HEK293 (cell line): ENCODE measurements around the gene BMPR2.

Experiments used
- CTCF ChIA-PET: fragments of 350-600 bp; formaldehyde crosslinking; extraction: SDS; loops from one replicate; lab custom pipeline; 2021; ENCODE audit warnings: antibody characterized with exemption; lab: Yijun Ruan, JAX
- POLR2A ChIA-PET: fragments of 300-600 bp; formaldehyde crosslinking; extraction: SDS; loops from one replicate; lab custom pipeline; 2020; ENCODE audit warnings: antibody characterized with exemption, inconsistent platforms; lab: Yijun Ruan, JAX
- H3K27ac ChIP-seq: fragments of 200-500 bp; sonication (Bioruptor generic); 2 replicates; pipeline ENCODE4 v1.5.1; 2014; ENCODE audit warnings: low read depth, low read length, control low read depth, inconsistent platforms; ENCODE audit errors: extremely low read depth
- H3K36me3 ChIP-seq, 2 experiments: fragments of 200-500 bp in 1 of 2; sonication (Bioruptor generic) in 1 of 2; 1 replicate in 1 of 2; 2 replicates in 1 of 2; pipeline ENCODE4 v1.5.1; 2014 to 2017; ENCODE audit warnings: inconsistent platforms in 2 of 2, low read length in 2 of 2; ENCODE audit not compliant: control insufficient read depth in 2 of 2, insufficient read depth in 1 of 2
- H3K4me1 ChIP-seq: fragments of 200-500 bp; sonication (Bioruptor generic); 2 replicates; pipeline ENCODE4 v1.5.1; 2014; ENCODE audit warnings: mild to moderate bottlenecking, low read length, inconsistent platforms; ENCODE audit not compliant: control insufficient read depth, insufficient read depth
- H3K4me3 ChIP-seq: 2 replicates; pipeline ENCODE4 v1.5.1; 2011; ENCODE audit warnings: low read depth, mild to moderate bottlenecking, control low read depth, low read length, moderate library complexity
- H3K9me3 ChIP-seq: fragments of 200-500 bp; sonication (Bioruptor generic); 2 replicates; pipeline ENCODE4 v1.5.1; 2014; ENCODE audit warnings: low read depth, low read length, inconsistent platforms; ENCODE audit not compliant: control insufficient read depth, insufficient read depth
- GLIS1 ChIP-seq: fragments of 450-650 bp; formaldehyde crosslinking; IDR thresholded peaks from 2 replicates; pipeline ENCODE4 v1.5.1; 2016; ENCODE audit warnings: missing biosample characterization, missing genetic modification characterization
- KLF16 ChIP-seq: fragments of 450-650 bp; formaldehyde crosslinking; IDR thresholded peaks from 2 replicates; pipeline ENCODE4 v1.5.1; 2017; ENCODE audit warnings: missing biosample characterization, missing genetic modification characterization
- OSR2 ChIP-seq: fragments of 450-650 bp; formaldehyde crosslinking; IDR thresholded peaks from 2 replicates; pipeline ENCODE4 v1.5.1; 2016; ENCODE audit warnings: missing biosample characterization, missing genetic modification characterization
- PRDM4 ChIP-seq: fragments of 450-650 bp; formaldehyde crosslinking; IDR thresholded peaks from 2 replicates; pipeline ENCODE4 v1.5.1; 2017; ENCODE audit warnings: missing biosample characterization, missing genetic modification characterization
- ZBTB17 ChIP-seq: fragments of 450-650 bp; formaldehyde crosslinking; IDR thresholded peaks from 2 replicates; pipeline ENCODE4 v1.5.1; 2016; ENCODE audit warnings: missing biosample characterization, missing genetic modification characterization
- ZEB2 ChIP-seq: fragments of 450-650 bp; formaldehyde crosslinking; IDR thresholded peaks from 2 replicates; pipeline ENCODE4 v1.5.1; 2016; ENCODE audit warnings: missing biosample characterization, missing genetic modification characterization
- ZFP3 ChIP-seq: fragments of 450-650 bp; formaldehyde crosslinking; IDR thresholded peaks from 2 replicates; pipeline ENCODE4 v1.5.1; 2016; ENCODE audit warnings: low read depth, missing biosample characterization, missing genetic modification characterization
- ZFP41 ChIP-seq: fragments of 450-650 bp; formaldehyde crosslinking; IDR thresholded peaks from 2 replicates; pipeline ENCODE4 v1.5.1; 2016; ENCODE audit warnings: missing biosample characterization, missing genetic modification characterization, borderline replicate concordance
- ZNF10 ChIP-seq: fragments of 450-650 bp; formaldehyde crosslinking; IDR thresholded peaks from 2 replicates; pipeline ENCODE4 v1.5.1; 2017; ENCODE audit warnings: missing biosample characterization, missing genetic modification characterization
- ZNF223 ChIP-seq: fragments of 450-650 bp; formaldehyde crosslinking; IDR thresholded peaks from 2 replicates; pipeline ENCODE4 v1.5.1; 2016; ENCODE audit warnings: missing biosample characterization, missing genetic modification characterization
- ZNF274 ChIP-seq, 2 experiments: fragments of 200-500 bp in 1 of 2; fragments of 450-650 bp in 1 of 2; sonication (Bioruptor generic) in 1 of 2; formaldehyde crosslinking in 1 of 2; IDR thresholded peaks; 2 replicates each; pipeline versions ENCODE4 v1.5.1 to v1.6.1; 2014 to 2016; ENCODE audit warnings: borderline replicate concordance in 1 of 2, inconsistent platforms in 1 of 2, low read length in 1 of 2, missing biosample characterization in 1 of 2, missing genetic modification characterization in 1 of 2
- ZNF37A ChIP-seq: fragments of 450-650 bp; IDR thresholded peaks from 2 replicates; pipeline ENCODE4 v1.5.1; 2018; ENCODE audit warnings: missing biosample characterization, missing genetic modification characterization
- ZNF510 ChIP-seq: fragments of 450-650 bp; formaldehyde crosslinking; IDR thresholded peaks from 2 replicates; pipeline ENCODE4 v1.5.1; 2018; ENCODE audit warnings: mild to moderate bottlenecking, missing genetic modification characterization, missing biosample characterization; ENCODE audit not compliant: insufficient replicate concordance
- ZNF621 ChIP-seq: fragments of 450-650 bp; formaldehyde crosslinking; IDR thresholded peaks from 2 replicates; pipeline ENCODE4 v1.5.1; 2017; ENCODE audit warnings: missing biosample characterization, missing genetic modification characterization
- ZNF692 ChIP-seq: fragments of 450-650 bp; formaldehyde crosslinking; IDR thresholded peaks from 2 replicates; pipeline ENCODE4 v1.5.1; 2016; ENCODE audit warnings: missing biosample characterization, missing genetic modification characterization
- ZNF704 ChIP-seq: fragments of 450-650 bp; formaldehyde crosslinking; IDR thresholded peaks from 2 replicates; pipeline ENCODE4 v1.5.1; 2016; ENCODE audit warnings: missing biosample characterization, missing genetic modification characterization
- ZNF707 ChIP-seq: fragments of 450-650 bp; formaldehyde crosslinking; IDR thresholded peaks from 2 replicates; pipeline ENCODE4 v1.5.1; 2016; ENCODE audit warnings: missing biosample characterization, missing genetic modification characterization
- TF ChIP-seq, protein P1 (sequence below): fragments of 450-650 bp; formaldehyde crosslinking; IDR thresholded peaks from 2 replicates; pipeline ENCODE4 v1.5.1; 2017; ENCODE audit warnings: missing biosample characterization, missing genetic modification characterization

The BMPR2 gene

GRCh38 chr2:202387608-202388342, 11.6 kb downstream of the BMPR2 start (continued):
- TF ChIP-seq ZFP3 (tag by site-specific recombination) (no peak), ZNF692 (0 out of 2 replicates have a peak, but pooled peaks have one; percentile 15), ZNF704 (tag by site-specific recombination) (no peak), ZNF223 (no peak), ZEB2 (0 out of 2 replicates have a peak, but pooled peaks have one; percentile 29), ZNF10 (no peak), ZNF510 (tag by site-specific recombination) (peak; percentile 94), OSR2 (tag by site-specific recombination) (0 out of 2 replicates have a peak, but pooled peaks have one; percentile 34), PRDM4 (peak; percentile 42; the same call in 1 of the 2 replicates), GLIS1 (tag by site-specific recombination) (no peak), ZNF37A (tag by site-specific recombination) (no peak), ZFP41 (tag by site-specific recombination) (no peak), ZNF274 (IDR thresholded peaks at IDR 0.05; ENCODE audit: low read length) (no peak), ZNF274 (tag by site-specific recombination; IDR thresholded peaks at IDR 0.05; ENCODE audit: borderline replicate concordance) (no peak), ZBTB17 (tag by site-specific recombination) (peak; percentile 50; the same call in 1 of the 2 replicates), KLF16 (tag by site-specific recombination) (peak; percentile 37; the same call in 1 of the 2 replicates), ZNF621 (tag by site-specific recombination) (no peak)
- TF ChIP-seq, protein P1, sequence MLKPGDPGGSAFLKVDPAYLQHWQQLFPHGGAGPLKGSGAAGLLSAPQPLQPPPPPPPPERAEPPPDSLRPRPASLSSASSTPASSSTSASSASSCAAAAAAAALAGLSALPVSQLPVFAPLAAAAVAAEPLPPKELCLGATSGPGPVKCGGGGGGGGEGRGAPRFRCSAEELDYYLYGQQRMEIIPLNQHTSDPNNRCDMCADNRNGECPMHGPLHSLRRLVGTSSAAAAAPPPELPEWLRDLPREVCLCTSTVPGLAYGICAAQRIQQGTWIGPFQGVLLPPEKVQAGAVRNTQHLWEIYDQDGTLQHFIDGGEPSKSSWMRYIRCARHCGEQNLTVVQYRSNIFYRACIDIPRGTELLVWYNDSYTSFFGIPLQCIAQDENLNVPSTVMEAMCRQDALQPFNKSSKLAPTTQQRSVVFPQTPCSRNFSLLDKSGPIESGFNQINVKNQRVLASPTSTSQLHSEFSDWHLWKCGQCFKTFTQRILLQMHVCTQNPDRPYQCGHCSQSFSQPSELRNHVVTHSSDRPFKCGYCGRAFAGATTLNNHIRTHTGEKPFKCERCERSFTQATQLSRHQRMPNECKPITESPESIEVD = peak; percentile 97
- TF ChIP-seq, all 188 proteins: peak for 15

DNA sequence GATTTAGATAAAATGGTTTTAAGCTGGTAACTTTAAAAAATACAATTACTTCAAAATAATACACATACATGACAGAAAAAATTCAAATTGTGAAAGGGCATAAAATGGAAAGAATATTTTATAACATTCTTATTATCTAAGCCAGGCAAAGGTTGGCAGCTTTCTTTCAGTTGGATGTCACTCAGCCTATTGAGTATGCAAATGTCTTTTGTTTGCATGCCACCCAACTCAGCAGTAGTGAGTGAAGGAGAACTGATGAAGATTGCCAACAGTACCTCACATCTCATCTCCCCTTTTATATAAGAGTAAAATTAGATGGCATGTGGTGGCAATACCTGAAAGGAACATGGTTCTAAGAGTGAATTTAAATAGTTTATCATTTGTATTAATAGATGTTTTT, 24.8 kb downstream of the BMPR2 start:
- Histone ChIP-seq H3K9me3 (no peaks in the 10 kb centered on the region), H3K4me1 (no peaks in the 10 kb centered on the region), H3K4me3 (no peak overlapping the region), H3K36me3 (peaks cover 0 to 5% of the 10 kb centered on the region in 2 experiments; a peak in 1 of 3 replicates), H3K27ac (no peak overlapping the region)
- ChIA-PET POLR2A (interaction anchor here (0.6 kb wide), 1 partner anchor 68 kb away, joined by 3 read pairs; no protein-coding TSS in a partner anchor), CTCF (no interaction called here)
- TF ChIP-seq ZNF707 (tag by site-specific recombination) = no peak
